OCI-LY1 (cell line): Measurements from ENCODE around the gene MEIG1.
"Not testable (repeated sequence)": the region's sequence is repeated elsewhere in the genome, so short reads cannot be mapped to it uniquely, and the experiment has no call there.

ENCODE experiments used
- H2AFZ ChIP-seq: fragments of 200-600 bp; sonication (generic), shearing (Covaris generic); 2 replicates; pipeline ENCODE4 v1.6.0; 2014; ENCODE audit warnings: antibody characterized with exemption, mild to moderate bottlenecking, low read length
- H3F3A ChIP-seq: fragments of 200-600 bp; sonication (generic), shearing (Covaris generic); 2 replicates; pipeline ENCODE4 v1.6.0; 2014; ENCODE audit warnings: mild to moderate bottlenecking, antibody characterized with exemption, low read length, moderate library complexity; ENCODE audit not compliant: insufficient read depth
- H3K27ac ChIP-seq: fragments of 200-600 bp; sonication (generic); 2 replicates; pipeline ENCODE4 v1.5.1; 2014; ENCODE audit warnings: low read length, mixed run types, mild to moderate bottlenecking, low read depth; ENCODE audit not compliant: poor library complexity, severe bottlenecking
- H3K27me3 ChIP-seq: fragments of 200-600 bp; sonication (generic); 2 replicates; pipeline ENCODE4 v1.6.0; 2014; ENCODE audit warnings: antibody characterized with exemption, mild to moderate bottlenecking, low read length, moderate library complexity; ENCODE audit not compliant: insufficient read depth
- H3K36me3 ChIP-seq: fragments of 200-600 bp; sonication (generic); 2 replicates; pipeline ENCODE4 v1.6.1; 2014; ENCODE audit warnings: mild to moderate bottlenecking, antibody characterized with exemption, low read length, moderate library complexity, mixed read lengths; ENCODE audit not compliant: insufficient read depth
- H3K4me1 ChIP-seq: fragments of 200-600 bp; sonication (generic); 2 replicates; pipeline ENCODE4 v1.5.1; 2014; ENCODE audit warnings: mild to moderate bottlenecking, low read length, moderate library complexity; ENCODE audit not compliant: insufficient read depth, severe bottlenecking
- H3K4me2 ChIP-seq: fragments of 200-600 bp; sonication (generic), shearing (Covaris generic); 2 replicates; pipeline ENCODE4 v1.6.1; 2014; ENCODE audit warnings: low read length
- H3K4me3 ChIP-seq: fragments of 200-600 bp; sonication (generic); 2 replicates; pipeline ENCODE4 v1.5.1; 2014; ENCODE audit warnings: low read length, low read depth, mild to moderate bottlenecking, mixed read lengths; ENCODE audit not compliant: poor library complexity, severe bottlenecking
- H3K79me2 ChIP-seq: fragments of 200-600 bp; shearing (Covaris generic); 2 replicates; pipeline ENCODE4 v1.6.1; 2016; ENCODE audit warnings: mixed run types, low read length, mixed read lengths; ENCODE audit not compliant: insufficient read depth
- H3K9ac ChIP-seq: fragments of 200-600 bp; sonication (generic), shearing (Covaris generic); 2 replicates; pipeline ENCODE4 v1.6.1; 2014; ENCODE audit warnings: mild to moderate bottlenecking, low read length, mixed read lengths
- H3K9me2 ChIP-seq: fragments of 200-600 bp; sonication (generic), shearing (Covaris generic); 2 replicates; pipeline ENCODE4 v1.6.1; 2014; ENCODE audit warnings: low read depth, mild to moderate bottlenecking, low read length, mixed read lengths
- H3K9me3 ChIP-seq: fragments of 200-600 bp; shearing (Covaris generic); 2 replicates; pipeline ENCODE4 v1.6.1; 2014; ENCODE audit warnings: low read length, mixed read lengths
- H4K20me1 ChIP-seq: fragments of 200-600 bp; sonication (generic), shearing (Covaris generic); 2 replicates; pipeline ENCODE4 v1.6.0; 2016; ENCODE audit warnings: mild to moderate bottlenecking, low read length; ENCODE audit not compliant: insufficient read depth
- EZH2 ChIP-seq: fragments of 200-600 bp; sonication (generic), shearing (Covaris generic); IDR thresholded peaks from 2 replicates; pipeline ENCODE4 v1.8.0; 2017; ENCODE audit warnings: borderline replicate concordance, mixed run types, mild to moderate bottlenecking, antibody characterized with exemption, low read length, moderate library complexity, mixed read lengths
- TF ChIP-seq, protein P1 (sequence below): fragments of 200-600 bp; sonication (generic), shearing (Covaris generic); IDR thresholded peaks from 2 replicates; pipeline ENCODE4 v1.5.1; 2017; ENCODE audit warnings: mild to moderate bottlenecking, antibody characterized with exemption, low read length, moderate library complexity, mixed read lengths

MEIG1 gene

DNA sequence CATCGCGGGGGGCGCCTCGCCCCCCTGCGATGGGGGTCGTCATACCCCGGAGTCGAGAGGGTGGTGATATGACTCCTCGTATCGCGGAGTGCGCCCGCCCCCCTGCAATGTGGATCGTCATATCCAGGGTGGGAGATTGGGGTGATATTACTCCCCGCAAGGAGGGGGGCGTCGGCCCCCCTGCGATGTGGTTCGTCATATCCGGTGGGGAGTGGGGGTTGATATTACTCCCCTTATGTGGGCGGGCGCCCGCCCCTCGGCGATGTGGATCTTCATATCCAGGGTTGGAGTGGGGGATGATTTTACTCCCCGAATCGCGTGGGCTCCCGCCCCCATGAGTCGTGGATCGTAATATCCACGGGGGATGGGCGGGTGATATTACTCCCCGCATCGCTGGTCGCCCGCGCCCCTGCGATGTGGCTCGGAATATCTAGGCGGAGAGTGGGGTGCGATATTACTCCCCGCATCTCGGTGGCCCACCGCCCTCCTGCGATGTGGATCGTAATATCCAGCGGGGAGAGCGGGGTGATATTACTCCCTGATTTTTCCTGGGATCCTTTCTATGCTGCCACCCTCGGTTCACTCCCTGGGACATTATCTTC lies 36.9 kb downstream of the MEIG1 start:
- Histone ChIP-seq H3K9me2 (no peaks in the 10 kb centered on the region), H3K4me3 (no peak overlapping the region)
- no peak for TF ChIP-seq EZH2
- TF ChIP-seq, protein P1, sequence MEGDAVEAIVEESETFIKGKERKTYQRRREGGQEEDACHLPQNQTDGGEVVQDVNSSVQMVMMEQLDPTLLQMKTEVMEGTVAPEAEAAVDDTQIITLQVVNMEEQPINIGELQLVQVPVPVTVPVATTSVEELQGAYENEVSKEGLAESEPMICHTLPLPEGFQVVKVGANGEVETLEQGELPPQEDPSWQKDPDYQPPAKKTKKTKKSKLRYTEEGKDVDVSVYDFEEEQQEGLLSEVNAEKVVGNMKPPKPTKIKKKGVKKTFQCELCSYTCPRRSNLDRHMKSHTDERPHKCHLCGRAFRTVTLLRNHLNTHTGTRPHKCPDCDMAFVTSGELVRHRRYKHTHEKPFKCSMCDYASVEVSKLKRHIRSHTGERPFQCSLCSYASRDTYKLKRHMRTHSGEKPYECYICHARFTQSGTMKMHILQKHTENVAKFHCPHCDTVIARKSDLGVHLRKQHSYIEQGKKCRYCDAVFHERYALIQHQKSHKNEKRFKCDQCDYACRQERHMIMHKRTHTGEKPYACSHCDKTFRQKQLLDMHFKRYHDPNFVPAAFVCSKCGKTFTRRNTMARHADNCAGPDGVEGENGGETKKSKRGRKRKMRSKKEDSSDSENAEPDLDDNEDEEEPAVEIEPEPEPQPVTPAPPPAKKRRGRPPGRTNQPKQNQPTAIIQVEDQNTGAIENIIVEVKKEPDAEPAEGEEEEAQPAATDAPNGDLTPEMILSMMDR = no peak

DNA sequence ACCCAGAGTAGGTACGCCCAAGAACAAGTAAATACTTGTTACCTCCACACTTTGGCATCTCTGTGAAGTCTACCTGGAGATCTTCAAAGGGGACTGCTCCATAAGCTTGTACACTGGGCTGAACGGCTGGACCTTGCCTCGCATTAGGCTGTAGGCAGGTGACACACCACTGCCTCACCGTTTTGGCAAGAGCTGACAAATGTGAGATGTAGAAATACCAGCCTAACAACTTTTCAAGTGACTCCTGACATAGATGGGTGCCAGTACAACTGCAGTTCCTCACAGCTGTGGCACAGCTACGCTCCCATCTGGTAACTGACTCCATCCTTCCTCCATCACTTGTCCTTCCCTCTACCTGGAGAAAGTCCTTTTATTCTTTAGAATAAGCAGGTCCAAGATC lies 54.3 kb downstream of the MEIG1 start:
- H3K9me2 ChIP-seq, H3K36me3 ChIP-seq, H3K9ac ChIP-seq, H3K27ac ChIP-seq, H3K9me3 ChIP-seq, H3K4me1 ChIP-seq, H3K27me3 ChIP-seq, H2AFZ ChIP-seq, H3K79me2 ChIP-seq, H3K4me3 ChIP-seq, H3K4me2 ChIP-seq, H3F3A ChIP-seq, H4K20me1 ChIP-seq: not testable (repeated sequence)

More for the DNA sequence above, 36.9 kb downstream of the MEIG1 start:
- Histone ChIP-seq H2AFZ (no peak overlapping the region), H3K27ac (no peak overlapping the region), H3K4me1 (no peaks in the 10 kb centered on the region), H3K4me2 (no peak overlapping the region), H3K9ac (no peak overlapping the region), H4K20me1 (no peaks in the 10 kb centered on the region), H3K79me2 (no peaks in the 10 kb centered on the region), H3K9me3 (no peaks in the 10 kb centered on the region), H3F3A (no peaks in the 10 kb centered on the region), H3K36me3 (no peaks in the 10 kb centered on the region), H3K27me3 (no peaks in the 10 kb centered on the region)

DNA sequence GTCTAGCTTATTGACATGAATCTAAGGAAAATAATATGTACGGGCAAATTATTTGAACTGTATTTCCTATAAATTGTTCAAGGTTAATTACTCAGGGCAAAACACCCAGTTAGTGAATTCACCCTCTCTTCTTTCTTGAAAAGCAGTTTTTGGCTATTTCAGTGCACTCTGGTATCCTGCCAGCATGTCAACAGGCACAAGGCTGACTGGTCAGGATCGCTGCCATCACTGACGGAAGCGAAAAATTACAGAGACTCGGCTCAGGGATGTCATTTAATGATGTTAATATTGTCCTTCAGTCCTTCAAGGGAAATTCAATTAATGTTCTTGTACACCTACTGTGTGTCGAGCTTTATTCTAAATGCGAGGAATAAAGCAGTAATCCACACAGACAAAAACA lies 56.3 kb downstream of the MEIG1 start:
- H3K27me3 ChIP-seq = no peaks in the 10 kb centered on the region
- H2AFZ ChIP-seq = no peak overlapping the region
- no peaks in the 10 kb centered on the region for H4K20me1 ChIP-seq
- no peaks in the 10 kb centered on the region for H3K9me3 ChIP-seq
- no peaks in the 10 kb centered on the region for H3F3A ChIP-seq
- H3K4me2 ChIP-seq = no peak overlapping the region
- no peak overlapping the region for H3K9ac ChIP-seq
- H3K9me2 ChIP-seq = no peaks in the 10 kb centered on the region
- H3K4me1 ChIP-seq = no peaks in the 10 kb centered on the region
- no peaks in the 10 kb centered on the region for H3K79me2 ChIP-seq
- no peak overlapping the region for H3K27ac ChIP-seq
- H3K4me3 ChIP-seq = no peak overlapping the region
- no peaks in the 10 kb centered on the region for H3K36me3 ChIP-seq
- TF ChIP-seq, protein P1 = no peak
- no peak for TF ChIP-seq EZH2

DNA sequence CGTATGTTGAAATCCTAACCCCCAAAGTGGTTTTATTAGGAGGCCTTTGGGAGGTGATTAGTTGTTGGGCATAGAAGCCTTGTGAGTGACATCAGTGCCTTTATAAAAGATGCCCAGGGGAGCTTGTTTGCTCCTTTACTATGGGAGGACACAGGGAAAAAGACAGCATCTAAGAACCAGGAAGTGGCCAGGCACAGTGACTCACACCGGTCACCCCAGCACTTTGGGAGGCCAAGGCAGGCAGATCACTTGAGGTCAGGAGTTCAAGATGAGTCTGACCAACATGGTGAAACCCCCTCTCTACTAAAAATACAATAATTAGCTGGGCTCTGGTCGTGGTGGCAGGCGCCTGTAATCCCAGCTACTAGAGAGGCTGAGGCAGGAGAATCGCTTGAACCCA lies 61.8 kb downstream of the MEIG1 start:
- not testable (repeated sequence) for H3K79me2 ChIP-seq, H2AFZ ChIP-seq, H3K27ac ChIP-seq, H3K9me3 ChIP-seq, H4K20me1 ChIP-seq, H3K4me1 ChIP-seq, H3K27me3 ChIP-seq, H3K9ac ChIP-seq, H3F3A ChIP-seq, H3K36me3 ChIP-seq, H3K9me2 ChIP-seq, H3K4me2 ChIP-seq, H3K4me3 ChIP-seq
